ENCODE data around the gene SMIM26. TPM values are rescaled to one million over a fixed set of nuclear protein-coding genes. Genes with fewer than 3 reads are reported as not detected.

The SMIM26 gene
- total RNA-seq, 1 experiment from 2014 or later = 99.3 TPM

DNA sequence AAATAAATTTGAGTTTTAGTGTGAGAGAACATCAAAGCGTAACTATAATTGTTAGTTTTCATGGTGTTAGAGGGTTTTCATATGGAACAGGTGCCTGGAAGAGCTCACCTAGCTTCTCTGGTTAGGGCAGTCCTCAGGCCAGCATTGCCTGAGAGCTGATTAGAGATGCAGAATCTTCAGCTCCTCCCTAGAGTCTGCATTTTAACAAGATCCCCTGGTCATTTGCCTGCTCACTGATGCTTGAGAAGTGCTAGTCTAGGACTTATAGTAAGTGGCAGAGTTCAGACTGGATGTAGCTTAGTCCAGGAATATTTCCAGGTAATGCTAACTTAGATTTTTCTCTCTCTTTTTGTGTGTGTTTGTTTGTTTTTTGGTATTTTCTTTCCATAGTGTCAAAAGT is 21.7 kb upstream of the SMIM26 start:
- Histone ChIP-seq H3K27me3 (replicated peaks; ENCODE audit: control insufficient read depth, insufficient read depth, low read length) (no peaks in the 10 kb centered on the region), H3K4me1 (no peaks in the 10 kb centered on the region), H3K36me3 (ENCODE audit: control insufficient read depth, insufficient read depth, low read length) (peaks cover 3% of the 10 kb centered on the region; the same call in 1 of the 2 replicates), H3K4me3 (ENCODE audit: low read depth, low read length) (no peak overlapping the region), H3K9me3 (no peaks in the 10 kb centered on the region)
- no peak for TF ChIP-seq CTCF (IDR thresholded peaks at IDR 0.05; ENCODE audit: insufficient read depth in 1 of 2, low read depth in 1 of 2, low read length in 1 of 2, severe bottlenecking in 1 of 2, unreplicated experiment in 1 of 2)
- no peak overlapping the region for H3K27ac Mint-ChIP-seq (ENCODE audit: unreplicated experiment)
- DNase-seq = no peak
- H3K4me1 Mint-ChIP-seq (ENCODE audit: low read depth, unreplicated experiment) = no peaks in the 10 kb centered on the region
- POLR2A ChIA-PET = no interaction called here
- H3K27me3 Mint-ChIP-seq (ENCODE audit: insufficient read depth, unreplicated experiment) = no peaks in the 10 kb centered on the region
- no peak overlapping the region for H3K4me3 Mint-ChIP-seq (ENCODE audit: unreplicated experiment)
- intact Hi-C loops (cut with micrococcal nuclease; ENCODE audit: unreplicated experiment) = no loop called here
- H3K9me3 Mint-ChIP-seq (ENCODE audit: unreplicated experiment) = no peaks in the 10 kb centered on the region
- H3K36me3 Mint-ChIP-seq (ENCODE audit: insufficient read depth, unreplicated experiment) = peaks cover 57% of the 10 kb centered on the region
- CTCF ChIA-PET = no interaction called here
- no TSS peak for BruUV-seq (replicated peaks)

DNA sequence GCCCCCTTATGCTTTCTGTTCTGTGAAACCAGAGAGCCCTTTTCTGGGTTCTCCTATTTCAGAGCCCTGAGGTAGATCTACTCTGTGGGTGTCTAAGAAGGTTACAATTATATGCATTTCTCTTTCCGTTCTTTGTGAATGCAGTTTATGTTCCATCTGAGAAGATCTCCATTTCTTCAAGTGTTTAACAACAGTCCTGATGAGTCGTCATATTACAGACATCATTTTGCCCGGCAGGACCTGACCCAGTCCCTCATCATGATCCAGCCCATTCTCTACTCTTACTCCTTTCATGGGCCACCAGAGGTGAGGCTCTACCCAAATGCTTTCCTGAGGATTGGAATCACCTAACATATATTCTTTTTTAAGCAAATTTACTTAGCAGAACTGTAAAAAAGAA is 18.8 kb upstream of the SMIM26 start:
- no peaks in the 10 kb centered on the region for H3K4me1 Mint-ChIP-seq (ENCODE audit: low read depth, unreplicated experiment)
- H3K36me3 ChIP-seq (ENCODE audit: control insufficient read depth, insufficient read depth, low read length) = peaks cover 4% of the 10 kb centered on the region; the same call in 1 of the 2 replicates
- no peaks in the 10 kb centered on the region for H3K9me3 Mint-ChIP-seq (ENCODE audit: unreplicated experiment)
- H3K27me3 Mint-ChIP-seq (ENCODE audit: insufficient read depth, unreplicated experiment) = no peaks in the 10 kb centered on the region
- no peak for TF ChIP-seq CTCF (IDR thresholded peaks at IDR 0.05; ENCODE audit: insufficient read depth in 1 of 2, low read depth in 1 of 2, low read length in 1 of 2, severe bottlenecking in 1 of 2, unreplicated experiment in 1 of 2)
- intact Hi-C loops (cut with micrococcal nuclease; ENCODE audit: unreplicated experiment) = no loop called here
- BruUV-seq (replicated peaks) = no TSS peak
- H3K9me3 ChIP-seq = no peaks in the 10 kb centered on the region; the same call in 1 of the 2 replicates
- H3K4me1 ChIP-seq = no peaks in the 10 kb centered on the region
- peaks cover 62% of the 10 kb centered on the region for H3K36me3 Mint-ChIP-seq (ENCODE audit: insufficient read depth, unreplicated experiment)
- no peak for DNase-seq
- H3K27me3 ChIP-seq (replicated peaks; ENCODE audit: control insufficient read depth, insufficient read depth, low read length) = no peaks in the 10 kb centered on the region
- no peak overlapping the region for H3K4me3 ChIP-seq (ENCODE audit: low read depth, low read length)
- H3K4me3 Mint-ChIP-seq (ENCODE audit: unreplicated experiment) = no peak overlapping the region
- ChIA-PET CTCF (no interaction called here), POLR2A (no interaction called here)
- H3K27ac Mint-ChIP-seq (ENCODE audit: unreplicated experiment) = no peak overlapping the region

DNA sequence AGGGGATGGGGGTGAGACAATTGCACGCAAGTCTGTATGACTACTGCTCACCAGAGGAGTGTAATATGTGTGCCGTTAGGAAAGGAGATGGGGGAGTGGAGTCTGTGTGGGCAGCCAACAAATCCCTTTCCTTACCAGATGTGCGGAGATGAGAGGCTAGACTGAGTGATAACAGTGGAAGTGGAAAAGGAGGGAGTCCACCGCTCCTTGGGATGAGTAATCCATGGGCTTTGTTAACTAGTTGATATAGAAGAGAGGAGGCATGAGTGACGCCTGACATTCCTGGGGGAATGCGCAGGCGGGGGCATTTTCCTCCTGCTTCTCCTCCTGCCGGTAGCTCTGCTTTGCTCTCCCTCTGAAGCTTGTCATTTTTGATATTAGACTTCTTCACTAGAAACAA is 13.5 kb upstream of the SMIM26 start:
- Mint-ChIP-seq H3K9me3 (ENCODE audit: unreplicated experiment) (no peaks in the 10 kb centered on the region), H3K4me3 (ENCODE audit: unreplicated experiment) (no peak overlapping the region), H3K36me3 (ENCODE audit: insufficient read depth, unreplicated experiment) (peaks cover 65% of the 10 kb centered on the region), H3K27me3 (ENCODE audit: insufficient read depth, unreplicated experiment) (no peaks in the 10 kb centered on the region), H3K27ac (ENCODE audit: unreplicated experiment) (no peak overlapping the region), H3K4me1 (ENCODE audit: low read depth, unreplicated experiment) (no peaks in the 10 kb centered on the region)
- intact Hi-C loops (cut with micrococcal nuclease; ENCODE audit: unreplicated experiment) = no loop called here
- Histone ChIP-seq H3K9me3 (no peaks in the 10 kb centered on the region; the same call in 1 of the 2 replicates), H3K27me3 (replicated peaks; ENCODE audit: control insufficient read depth, insufficient read depth, low read length) (no peaks in the 10 kb centered on the region), H3K4me3 (ENCODE audit: low read depth, low read length) (no peak overlapping the region), H3K4me1 (no peaks in the 10 kb centered on the region), H3K36me3 (ENCODE audit: control insufficient read depth, insufficient read depth, low read length) (peaks cover 4% of the 10 kb centered on the region)
- no peak for TF ChIP-seq CTCF (IDR thresholded peaks at IDR 0.05; ENCODE audit: insufficient read depth in 1 of 2, low read depth in 1 of 2, low read length in 1 of 2, severe bottlenecking in 1 of 2, unreplicated experiment in 1 of 2)
- DNase-seq = no peak
- ChIA-PET POLR2A (no interaction called here), CTCF (no interaction called here)
- BruUV-seq (replicated peaks) = no TSS peak

Measured in Caco-2 (cell line).